Motor neuron (in vitro differentiated cells): Measurements from ENCODE around the gene PRSS53. TPM values are rescaled to one million over a fixed set of nuclear protein-coding genes. Genes with fewer than 3 reads are reported as not detected.

Source experiments
- ATAC-seq, 8 experiments: fragments of 200-7000 bp; cut with Tn5 transposase; replicated peaks in 6 of 8; 2 replicates each; pipeline ENCODE4 v1.8.0; 2021; ENCODE audit warnings: mild to moderate bottlenecking in 8 of 8, moderate library complexity in 8 of 8
- H3K27ac ChIP-seq, 2 donors: fragments of 250-450 bp; sonication (Bioruptor Pico); 2 replicates each; pipeline ENCODE4 v1.9.0; 2021; ENCODE audit warnings: antibody characterized with exemption in 2 of 2, mild to moderate bottlenecking in 2 of 2, moderate library complexity in 1 of 2
- H3K4me1 ChIP-seq, 2 donors: fragments of 250-450 bp; sonication (Bioruptor Pico); replicated peaks in 1 of 2; 2 replicates each; pipeline ENCODE4 v1.6.1; 2021; ENCODE audit warnings: antibody characterized with exemption in 2 of 2, mild to moderate bottlenecking in 2 of 2, moderate library complexity in 1 of 2
- H3K4me3 ChIP-seq, 5 donors: fragments of 250-450 bp; sonication (Bioruptor Pico); 2 replicates each; pipeline ENCODE4 v1.9.0; 2021; ENCODE audit warnings: antibody characterized with exemption in 5 of 5, mild to moderate bottlenecking in 5 of 5, moderate library complexity in 4 of 5
- WGBS, 10 experiments: fragments of 450-650 bp; shearing (Covaris generic); methylation state at CpG; one replicate each; pipeline ENCODE4 v1.0.0; 2022; 5-methylcytosine and 5-hydroxymethylcytosine counted together
- in situ Hi-C, 9 experiments: fragments of 400-800 bp; cut with MboI; loops; one replicate each; pipeline ENCODE4 v1.15.0; 2021; ENCODE audit warnings: low sequenced_read_pairs in 9 of 9, low pct_unique_long_range_greater_than_20kb in 2 of 9; ENCODE audit not compliant: unreplicated experiment in 9 of 9
- total RNA-seq, 8 experiments: library from RNA; unstranded; fragments of 300-600 nt; gene quantifications; 2 replicates each; pipeline versions ENCODE4 v1.2.3 to v1.2.4, GENCODE V29; 2022

The PRSS53 gene
- total RNA-seq, 8 experiments from 2014 or later: 0.36 to 6.0 (median 3.5) TPM

DNA sequence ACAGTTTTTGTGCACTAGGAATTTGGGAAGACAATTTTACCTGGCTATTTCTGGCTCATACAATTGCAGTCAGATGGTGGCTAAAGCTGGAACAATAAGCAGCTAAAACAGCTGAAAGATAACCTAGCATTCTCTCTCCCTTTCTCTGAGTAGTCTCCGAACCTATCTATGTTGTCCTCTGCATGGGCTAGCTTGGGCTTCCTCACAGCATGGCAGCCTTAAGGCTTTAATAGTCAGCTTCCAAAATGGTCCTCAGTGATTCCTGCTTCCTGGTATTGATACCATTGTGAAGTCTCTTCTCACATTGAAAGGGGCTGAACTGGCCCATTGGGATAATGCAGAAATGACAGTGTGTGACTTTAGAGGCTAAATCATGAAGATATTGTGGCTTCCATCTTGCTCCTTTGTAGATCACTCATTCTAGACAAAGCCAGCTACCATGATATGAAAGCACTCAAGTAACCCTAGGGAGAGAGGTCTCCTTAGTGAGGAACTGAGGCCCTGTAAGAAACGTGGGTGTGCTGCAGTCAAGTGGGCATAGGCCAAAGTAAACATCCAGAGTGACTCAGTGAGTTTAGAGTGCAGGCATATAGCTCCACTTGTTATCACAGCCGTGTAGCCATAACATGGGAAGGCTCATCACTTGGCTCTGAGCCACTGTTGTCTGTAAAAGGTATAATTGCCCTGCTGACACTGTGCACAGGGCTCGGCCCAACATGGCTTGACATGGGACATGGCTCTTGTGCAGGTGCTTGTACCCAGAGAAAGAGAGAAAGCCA lies 11.3 kb upstream of the PRSS53 start:
- in situ Hi-C loops: no loop called here
- no peak overlapping the region for H3K27ac ChIP-seq
- no peak for ATAC-seq
- no peak overlapping the region for H3K4me3 ChIP-seq
- no peaks in the 10 kb centered on the region for H3K4me1 ChIP-seq
- WGBS, 10 experiments: 0 to 83% (median 45%) methylated on average over 1 to 4 of the region's 4 CpGs

DNA sequence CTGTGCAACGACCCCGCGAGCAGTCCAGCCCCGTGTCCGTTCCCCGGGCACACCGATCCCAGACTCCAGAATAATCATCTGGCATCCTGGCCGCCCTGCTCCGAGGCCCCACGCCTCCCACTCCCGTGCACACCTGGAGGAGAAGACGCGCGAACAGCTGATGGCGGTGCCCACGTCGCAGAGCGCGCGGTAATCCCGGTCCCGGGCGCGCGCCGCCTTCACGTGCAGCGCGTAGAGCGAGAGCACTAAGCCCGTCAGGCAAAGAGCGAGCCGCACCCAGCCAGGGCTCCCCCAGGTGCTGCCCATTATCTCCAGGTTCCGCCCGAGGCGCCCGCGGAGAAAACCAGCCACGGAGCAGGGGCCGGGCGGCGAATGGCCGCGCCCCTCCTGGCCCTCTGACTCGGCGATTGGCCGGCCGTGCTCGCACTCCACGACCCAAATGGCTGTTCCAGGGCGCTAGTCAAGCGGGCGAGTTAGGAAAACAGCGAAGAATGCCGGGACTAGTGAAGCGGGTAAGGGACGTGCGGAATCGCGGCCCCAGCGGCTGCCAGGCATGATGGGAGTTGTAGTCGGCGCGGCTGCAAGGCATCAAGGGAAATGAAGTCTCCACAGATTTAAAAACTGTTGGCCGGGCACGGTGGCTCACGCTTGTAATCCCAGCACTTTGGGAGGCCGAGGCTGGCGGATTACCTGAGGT lies 5.8 kb upstream of the PRSS53 start, which contains the start of gene VKORC1:
Gene VKORC1 (minus strand): TSS at position 374 of the 697 bp plus-strand sequence. CDS start 68 bp downstream, at position 306.
- H3K4me3 ChIP-seq: peak within 1 kb of the TSS; percentile 60 to 70 (median 65)
- H3K4me1 ChIP-seq: peaks cover 5% of the 10 kb centered on the region in 2 donors
- peak; percentile 88 to 97 (median 92) for ATAC-seq
- 0% methylated on average over 3 to 29 of the region's 69 CpGs; no CpG with 5 or more reads in 5 of the 10 experiments for WGBS, 10 experiments
- peak within 1 kb of the TSS; percentile 77 to 81 for H3K27ac ChIP-seq
- in situ Hi-C loops: no loop called here

GRCh38 chr16:31094088-31094423 lies 5.3 kb upstream of the PRSS53 start:
- in situ Hi-C loops: no loop called here
- 0% methylated on average over 1 to 14 of the region's 20 CpGs; no CpG with 5 or more reads in 3 of the 10 experiments for WGBS, 10 experiments

GRCh38 chr16:31093132-31093703 lies 4.5 kb upstream of the PRSS53 start:
- ATAC-seq: peak in 6 of 8 experiments; percentile 3 to 60 (median 54)
- Histone ChIP-seq H3K4me3 (peak overlapping the region; percentile 60 to 70 (median 65)), H3K27ac (peak overlapping the region; percentile 27 to 81), H3K4me1 (peaks cover 5% of the 10 kb centered on the region in 2 donors)
- in situ Hi-C loops: no loop called here
- WGBS, 10 experiments: 0 to 40% (median 10%) methylated on average over 1 to 9 of the region's 17 CpGs; no CpG with 5 or more reads in 3 of the 10 experiments

More at GRCh38 chr16:31094088-31094423, 5.3 kb upstream of the PRSS53 start:
- Histone ChIP-seq H3K4me1 (peaks cover 5% of the 10 kb centered on the region in 2 donors), H3K27ac (peak overlapping the region; percentile 77 to 81), H3K4me3 (peak overlapping the region; percentile 60 to 70 (median 65))
- ATAC-seq: peak; percentile 5 to 30 (median 16)

DNA sequence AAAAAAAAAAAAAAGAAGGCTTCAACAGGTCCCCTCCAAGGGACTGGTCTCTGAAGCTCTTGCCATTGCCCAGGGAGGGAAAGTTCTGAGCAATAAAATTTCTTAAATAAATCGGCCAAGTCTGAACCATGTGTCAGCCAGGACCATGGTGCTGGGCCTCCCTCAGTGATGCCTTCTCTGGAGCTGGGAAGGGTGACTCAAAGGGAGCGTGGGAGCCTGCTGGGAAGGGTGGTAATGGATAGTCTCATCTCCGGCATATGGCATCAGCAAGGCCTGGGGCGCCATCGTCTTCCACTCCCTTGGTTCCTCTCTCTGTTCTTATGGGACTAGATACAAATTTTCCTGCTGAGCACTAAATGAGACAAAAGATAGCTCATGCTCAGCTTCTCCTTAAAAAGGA lies 3.6 kb upstream of the PRSS53 start:
- H3K4me3 ChIP-seq: peak overlapping the region in 1 of 5 donors; percentile 70
- 11 to 85% (median 72%) methylated on average over 1 to 4 of the region's 5 CpGs; no CpG with 5 or more reads in 6 of the 10 experiments for WGBS, 10 experiments
- in situ Hi-C loops: no loop called here

GRCh38 chr16:31090540-31090939 lies 1.8 kb upstream of the PRSS53 start:
- in situ Hi-C loops: no loop called here
- H3K4me1 ChIP-seq: peaks cover 5% of the 10 kb centered on the region in 2 donors
- peak in 1 of 8 experiments; percentile 3 for ATAC-seq
- H3K27ac ChIP-seq: no peak overlapping the region
- WGBS, 10 experiments: 17 to 100% (median 80%) methylated on average over 1 of the region's 2 CpGs; no CpG with 5 or more reads in 6 of the 10 experiments
- H3K4me3 ChIP-seq: no peak overlapping the region

More for the DNA sequence above, 3.6 kb upstream of the PRSS53 start:
- H3K27ac ChIP-seq: no peak overlapping the region
- peaks cover 5% of the 10 kb centered on the region in 2 donors for H3K4me1 ChIP-seq
- ATAC-seq: peak in 1 of 8 experiments; percentile 17

DNA sequence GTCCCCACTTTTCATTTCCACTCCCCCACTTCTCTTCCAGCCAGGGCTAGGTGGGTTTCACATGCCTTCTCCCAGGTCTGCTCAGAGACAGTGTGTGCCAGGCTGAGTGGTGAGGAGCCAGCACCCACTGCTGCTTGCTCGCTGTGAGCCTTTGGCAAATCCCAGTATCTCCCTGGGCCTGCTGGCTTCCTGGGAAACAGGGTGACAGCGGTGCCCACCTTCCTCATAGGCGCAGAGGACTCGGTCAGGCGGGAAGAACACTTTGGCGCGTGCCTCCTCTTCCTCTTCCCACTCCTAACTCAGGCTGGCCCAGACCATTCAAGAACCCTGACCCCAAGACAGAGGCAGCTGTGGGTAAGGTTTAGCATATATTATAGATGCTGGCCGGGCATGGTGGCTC lies 456 bp upstream of the PRSS53 start:
- in situ Hi-C loops: no loop called here
- Histone ChIP-seq H3K27ac (no peak overlapping the region), H3K4me3 (no peak overlapping the region), H3K4me1 (peaks cover 5% of the 10 kb centered on the region in 2 donors)
- 95% methylated on average over 7 of the region's 8 CpGs; no CpG with 5 or more reads in 9 of the 10 experiments for WGBS, 10 experiments
- ATAC-seq: no peak

DNA sequence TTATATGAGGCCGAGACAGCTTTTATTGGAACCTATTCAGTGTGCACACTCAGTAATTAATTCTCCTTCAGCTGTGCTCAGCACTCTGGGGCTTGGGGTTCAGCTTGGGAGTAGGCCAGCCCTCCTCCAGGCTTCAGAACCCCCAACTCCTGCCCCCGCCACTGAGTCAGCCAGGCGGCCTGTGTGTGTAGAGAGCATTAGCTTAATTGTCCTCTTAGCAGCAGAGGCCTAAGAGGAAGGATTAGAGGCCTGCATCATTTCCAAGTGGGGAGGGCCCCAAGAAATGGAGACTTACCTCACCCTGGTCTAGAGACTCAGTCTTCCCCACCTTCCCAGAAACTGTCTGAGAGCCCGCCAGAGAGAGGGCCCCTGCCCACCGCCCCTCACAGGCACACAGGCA lies 772 bp downstream of the PRSS53 start:
- H3K27ac ChIP-seq: no peak overlapping the region
- no CpG with 5 or more reads among the region's 5 CpGs for WGBS, 10 experiments
- H3K4me1 ChIP-seq: peaks cover 5% of the 10 kb centered on the region in 2 donors
- in situ Hi-C loops: no loop called here
- ATAC-seq: peak in 2 of 8 experiments; percentile 26
- no peak overlapping the region for H3K4me3 ChIP-seq

DNA sequence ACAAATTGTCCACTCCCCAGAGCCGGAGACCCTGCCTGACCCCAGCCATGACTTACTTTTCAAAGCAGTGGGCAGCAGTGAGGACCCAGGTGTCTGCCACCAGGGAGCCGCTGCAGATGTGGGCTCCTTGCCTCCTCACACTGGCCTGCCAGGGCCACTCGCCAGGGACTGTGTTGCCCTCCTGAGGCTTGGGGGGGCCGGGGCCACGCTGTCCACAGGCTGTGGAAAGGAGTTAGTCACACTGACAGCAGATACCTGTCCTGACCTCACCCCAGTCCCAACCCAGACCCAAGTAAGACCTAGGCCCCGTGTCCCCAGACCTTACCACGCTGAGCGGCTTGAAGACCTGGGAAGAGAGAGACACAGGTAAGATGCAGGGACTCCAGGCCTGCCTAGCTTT lies 1.3 kb downstream of the PRSS53 start:
- in situ Hi-C loops: no loop called here
- 67 to 100% (median 88%) methylated on average over 1 to 3 of the region's 8 CpGs; no CpG with 5 or more reads in 4 of the 10 experiments for WGBS, 10 experiments
- no peak overlapping the region for H3K27ac ChIP-seq
- H3K4me1 ChIP-seq: peaks cover under 1% of the 10 kb centered on the region in 2 donors
- no peak overlapping the region for H3K4me3 ChIP-seq
- ATAC-seq: no peak

GRCh38 chr16:31086629-31086906 lies 2.2 kb downstream of the PRSS53 start:
- H3K4me3 ChIP-seq: no peak overlapping the region
- peak in 2 of 8 experiments; percentile 7 to 12 for ATAC-seq
- in situ Hi-C loops: no loop called here
- H3K27ac ChIP-seq: no peak overlapping the region
- no peaks in the 10 kb centered on the region for H3K4me1 ChIP-seq
- no CpG with 5 or more reads among the region's 6 CpGs for WGBS, 10 experiments

DNA sequence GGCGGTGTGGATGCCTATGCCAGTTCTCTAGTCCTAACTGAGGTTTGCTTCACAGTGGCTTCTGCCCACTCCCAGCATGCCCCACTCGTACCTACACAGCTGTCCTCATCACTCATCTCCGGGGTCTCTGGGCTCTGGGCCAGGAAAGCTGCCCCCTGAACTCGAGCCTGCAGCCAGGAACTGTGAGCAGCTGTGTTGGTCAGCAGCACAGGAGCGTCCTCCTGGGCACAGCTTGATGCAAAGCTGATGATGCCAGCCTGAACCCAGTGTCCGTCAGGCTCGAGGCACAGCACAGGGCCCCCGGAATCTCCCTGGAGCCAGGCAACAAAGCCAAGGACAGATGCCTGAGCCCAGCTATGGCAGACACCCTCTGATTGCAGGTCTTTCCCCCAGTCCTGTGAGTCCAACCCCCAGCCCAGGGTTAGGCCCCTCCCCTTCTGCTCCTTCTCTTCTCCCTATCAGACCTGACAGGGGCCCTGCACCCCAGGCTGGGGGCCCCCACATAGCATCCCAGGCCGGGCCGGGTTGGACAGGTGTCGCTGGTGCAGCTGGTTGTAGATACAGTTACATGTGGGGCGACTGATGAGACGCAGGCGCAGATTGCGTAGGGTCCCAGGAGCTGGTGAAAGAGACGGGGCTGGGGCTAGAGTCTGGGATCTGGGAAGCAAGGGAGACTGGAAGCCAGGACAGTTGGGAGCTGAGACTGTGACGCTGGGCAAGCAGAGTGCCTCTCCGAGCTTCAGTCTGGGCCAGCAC lies 2.7 kb downstream of the PRSS53 start:
- ATAC-seq: peak in 1 of 8 experiments; percentile 2
- in situ Hi-C loops: no loop called here
- no peak overlapping the region for H3K27ac ChIP-seq
- WGBS, 10 experiments: 40 to 100% (median 84%) methylated on average over 1 to 6 of the region's 18 CpGs; no CpG with 5 or more reads in 3 of the 10 experiments
- H3K4me3 ChIP-seq: no peak overlapping the region
- no peaks in the 10 kb centered on the region for H3K4me1 ChIP-seq

DNA sequence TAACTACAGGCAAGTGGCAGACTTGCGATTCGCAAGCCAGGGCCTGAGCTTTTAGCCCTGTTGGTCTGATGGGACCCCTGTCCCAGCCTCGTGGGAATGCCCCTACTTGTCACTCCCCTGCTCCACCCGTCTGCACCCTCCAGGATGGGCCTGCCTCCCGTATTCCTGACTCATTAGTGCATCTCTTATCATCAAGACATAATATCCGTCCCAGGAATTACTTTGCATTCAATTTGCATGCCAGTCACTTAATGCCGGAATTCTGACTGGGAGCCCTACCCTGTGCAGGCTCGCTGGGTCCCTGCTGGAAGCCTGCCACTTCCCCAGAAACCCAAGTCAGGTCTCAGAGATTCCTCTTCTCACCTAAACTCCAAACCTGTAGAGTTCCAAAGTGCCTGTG lies 3.3 kb downstream of the PRSS53 start:
- peak in 3 of 8 experiments; percentile 88 to 90 (median 88) for ATAC-seq
- WGBS, 10 experiments: 7 to 85% (median 21%) methylated on average over 2 to 6 of the region's 8 CpGs; no CpG with 5 or more reads in 4 of the 10 experiments
- no peak overlapping the region for H3K27ac ChIP-seq
- no peaks in the 10 kb centered on the region for H3K4me1 ChIP-seq
- in situ Hi-C loops: no loop called here
- H3K4me3 ChIP-seq: no peak overlapping the region
